Heart left ventricle (tissue), 16 donors: ENCODE measurements around the gene STKLD1. TPM values are rescaled to one million over a fixed set of nuclear protein-coding genes. Genes with fewer than 3 reads are reported as not detected.

ENCODE experiments used
- ATAC-seq, 4 donors: fragments of 200-7000 bp; cut with Tn5 transposase; one replicate each; pipeline ENCODE4 v1.9.1; 2020 to 2022; ENCODE audit warnings: moderate library complexity in 4 of 4, mild to moderate bottlenecking in 3 of 4, moderate number of reproducible peaks in 1 of 4
- DNase-seq, 5 donors: peaks; one replicate each; pipeline ENCODE4 v3.0.0-alpha.2; 2020
- H3K27ac ChIP-seq, 12 donors: fragments of 200-600 bp; sonication (generic) in 4 of 12; one replicate each; pipeline versions ENCODE4 v1.5.0 to v1.8.0; 2016 to 2022; ENCODE audit warnings: mild to moderate bottlenecking in 2 of 12
- H3K27me3 ChIP-seq, 9 donors: fragments of 200-600 bp; sonication (generic) in 2 of 9; one replicate each; pipeline versions ENCODE4 v1.5.1 to v1.8.0; 2016 to 2022; ENCODE audit warnings: mild to moderate bottlenecking in 3 of 9
- H3K36me3 ChIP-seq, 9 donors: fragments of 200-600 bp; sonication (generic) in 2 of 9; one replicate each; pipeline versions ENCODE4 v1.5.0 to v1.8.0; 2018 to 2022; ENCODE audit warnings: mild to moderate bottlenecking in 2 of 9
- H3K4me1 ChIP-seq, 12 donors: fragments of 200-600 bp; sonication (generic) in 4 of 12; one replicate each; pipeline versions ENCODE4 v1.5.0 to v1.8.0; 2016 to 2022; ENCODE audit warnings: mild to moderate bottlenecking in 3 of 12
- H3K4me3 ChIP-seq, 12 donors: fragments of 200-600 bp; sonication (generic) in 4 of 12; one replicate each; pipeline versions ENCODE4 v1.5.0 to v1.8.0; 2017 to 2022; ENCODE audit warnings: mild to moderate bottlenecking in 9 of 12, moderate library complexity in 4 of 12
- H3K9me3 ChIP-seq, 12 donors: fragments of 200-600 bp; sonication (generic) in 4 of 12; one replicate each; pipeline versions ENCODE4 v1.5.0 to v1.8.0; 2016 to 2022; ENCODE audit warnings: mild to moderate bottlenecking in 1 of 12
- CTCF ChIP-seq, 12 donors: fragments of 200-600 bp; sonication (generic) in 4 of 12; IDR thresholded peaks; one replicate each; pipeline versions ENCODE4 v1.5.0 to v1.8.0; 2018 to 2022; ENCODE audit warnings: antibody characterized with exemption in 12 of 12, mild to moderate bottlenecking in 5 of 12
- POLR2A ChIP-seq, 2 donors: fragments of 450-650 bp; IDR thresholded peaks; one replicate each; pipeline ENCODE4 v1.6.1; 2017; ENCODE audit warnings: antibody characterized with exemption in 2 of 2, mild to moderate bottlenecking in 2 of 2, moderate library complexity in 2 of 2
- WGBS, 4 donors: extraction: QIAGEN DNeasy Blood & Tissue Kit in 2 of 4; methylation state at CpG; one replicate each; pipeline versions ENCODE4 v1.1.5 to v1.1.7; 2013 to 2018; 5-methylcytosine and 5-hydroxymethylcytosine counted together
- intact Hi-C, 10 donors: fragments of 100-400 bp; cut with DNase I; formaldehyde crosslinking; loops; one replicate each; pipeline versions ENCODE4 v1.11.1 to v1.14.2; 2022
- polyA plus RNA-seq, 2 donors: library from polyadenylated mRNA; stranded (reverse); fragments of 200-250 nt; gene quantifications; one replicate each; pipeline ENCODE4 v1.2.3, GENCODE V29; 2013
- total RNA-seq, 9 donors: library from RNA; depleted of rRNA in 2 of 9; stranded (reverse); fragments of >200 nt in 2 of 9; fragmentation: NEBNext Ultra II Directional in 3 of 9; extraction: Animal tissue kit (Norgen Biotek cat#: 25700) in 3 of 9; gene quantifications; one replicate each; pipeline versions ENCODE4 v1.1.0 to v1.2.4, GENCODE V29; 2016 to 2023
- donor health status: ischemic (EF 13 %, LVEDD 7.1; RV severe dilation, severe dysfunction).
- donor health status: healthy with polysubstance abuse.
- donor health status: DM: no; HTN: yes; CAD: no.
- donor health status: DM: no; HTN: no; CAD: no.
- donor health status: ischemic (EF 25% LVEDD 6.9; RV normal size, moderate dysfunction).
- donor health status: ischemic (EF 25% LVEDD 5.7; RV mildly dilated, moderate dysfunction).
- donor health status: healthy.
- donor health status: DM: yes; HTN: yes; CAD: no.
- donor health status: ischemic (EF 35%, LVEDD 5.7; RV mildly dilated, moderate dysfunction).
- donor health status: nonischemic (EF 11% LVEDD 7.7; RV severe dilation, severe dysfunction).
- donor health status: DM: yes; HTN: yes; CAD: no.
- donor health status: PGD.
- donor health status: ischemic (EF 29% LVEDD 5.4; RV normal size, mild dysfunction).
- donor health status: nonischemic (EF 23%, LVEDD 6.1; RV moderate dilation, normal function).

The STKLD1 gene
- total and polyA plus RNA-seq, 11 donors = 0.25 to 0.91 (median 0.46) TPM; not detected in 2

GRCh38 chr9:133425049-133425632, 49.0 kb downstream of the STKLD1 start:
- Histone ChIP-seq H3K36me3 (no peaks in the 10 kb centered on the region), H3K4me1 (peaks cover 0 to 16% (median 0%) of the 10 kb centered on the region in 12 donors), H3K27ac (no peak overlapping the region), H3K9me3 (no peaks in the 10 kb centered on the region), H3K4me3 (no peak overlapping the region), H3K27me3 (peaks cover 0 to 42% (median 27%) of the 10 kb centered on the region in 9 donors)
- TF ChIP-seq CTCF (IDR thresholded peaks at IDR 0.05) (no peak), POLR2A (IDR thresholded peaks at IDR 0.05) (no peak)
- ATAC-seq (no peak), DNase-seq (no peak)
- WGBS, 4 donors = 88 to 93% (median 91%) methylated on average over 19 to 22 of the region's 22 CpGs
- intact Hi-C loops = no loop called here

- no peak for ATAC-seq
- Histone ChIP-seq H3K9me3 (no peaks in the 10 kb centered on the region), H3K4me3 (no peak overlapping the region), H3K4me1 (peaks cover 0 to 16% (median 0%) of the 10 kb centered on the region in 12 donors), H3K36me3 (no peaks in the 10 kb centered on the region), H3K27ac (no peak overlapping the region), H3K27me3 (peaks cover 0 to 42% (median 27%) of the 10 kb centered on the region in 9 donors)
- DNase-seq = no peak
- 88 to 92% (median 91%) methylated on average over 4 to 11 of the region's 11 CpGs for WGBS, 4 donors
- intact Hi-C loops = no loop called here
- TF ChIP-seq CTCF (IDR thresholded peaks at IDR 0.05) (no peak), POLR2A (IDR thresholded peaks at IDR 0.05) (no peak)
Observed at GRCh38 chr9:133426011-133426410, 49.8 kb downstream of the STKLD1 start.

DNA sequence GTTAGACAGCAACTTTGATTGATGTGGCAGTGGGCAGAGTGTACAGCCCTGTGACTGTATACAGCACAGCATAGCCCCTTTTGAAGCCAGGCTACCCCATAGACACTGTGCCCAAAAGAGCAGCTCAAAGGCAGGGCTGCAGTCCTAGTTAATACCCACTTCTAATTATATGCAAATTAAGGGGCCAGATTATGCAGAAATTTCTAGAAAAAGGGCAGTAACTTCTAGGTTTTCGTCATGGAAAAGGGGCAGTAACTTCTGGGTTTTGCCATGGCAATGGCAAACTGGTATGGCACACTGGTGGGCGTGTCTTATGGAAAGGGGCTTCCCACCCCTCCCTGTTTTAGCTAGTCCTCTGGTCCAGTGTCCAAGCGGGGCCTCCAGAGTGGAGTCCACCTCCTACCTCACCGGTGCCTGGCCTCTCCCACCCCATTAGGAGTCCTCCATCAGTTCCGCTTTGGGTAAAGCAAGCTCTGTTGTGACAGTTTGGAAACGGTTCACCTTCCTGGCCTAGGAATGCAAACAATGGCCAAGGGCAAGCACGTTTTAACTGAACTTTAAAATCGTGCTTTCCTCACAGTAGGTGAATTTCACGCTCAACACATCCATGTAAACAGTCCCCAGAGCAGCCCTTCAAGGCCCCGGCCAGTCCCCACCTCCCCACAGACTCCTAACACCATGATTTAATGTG, 51.6 kb downstream of the STKLD1 start:
- ATAC-seq (no peak), DNase-seq (no peak)
- TF ChIP-seq POLR2A (IDR thresholded peaks at IDR 0.05) = no peak
- TF ChIP-seq CTCF (IDR thresholded peaks at IDR 0.05) = no peak
- Histone ChIP-seq H3K36me3 (no peaks in the 10 kb centered on the region), H3K27ac (no peak overlapping the region), H3K4me1 (peaks cover 0 to 16% (median 0%) of the 10 kb centered on the region in 12 donors), H3K4me3 (peak overlapping the region in 1 of 12 donors; percentile 34), H3K27me3 (peaks cover 0 to 42% (median 27%) of the 10 kb centered on the region in 9 donors), H3K9me3 (no peaks in the 10 kb centered on the region)
- intact Hi-C loops = no loop called here
- 64 to 68% (median 65%) methylated on average over 10 of the region's 10 CpGs for WGBS, 4 donors

GRCh38 chr9:133428617-133429101, 52.5 kb downstream of the STKLD1 start:
- Histone ChIP-seq H3K36me3 (no peaks in the 10 kb centered on the region), H3K4me3 (peak overlapping the region in 8 of 12 donors; percentile 17 to 40 (median 30)), H3K9me3 (no peaks in the 10 kb centered on the region), H3K4me1 (peaks cover 0 to 16% (median 0%) of the 10 kb centered on the region in 12 donors), H3K27me3 (peaks cover 0 to 42% (median 27%) of the 10 kb centered on the region in 9 donors), H3K27ac (no peak overlapping the region)
- no peak for DNase-seq
- no peak for TF ChIP-seq POLR2A (IDR thresholded peaks at IDR 0.05)
- no peak for TF ChIP-seq CTCF (IDR thresholded peaks at IDR 0.05)
- intact Hi-C loops = no loop called here
- WGBS, 4 donors = 1 to 2% (median 1%) methylated on average over 22 to 57 of the region's 57 CpGs
- ATAC-seq = peak in 2 of 4 donors; percentile 14 to 41
